HL-60 (cell line): ENCODE results near the gene SIPA1L3.

Experiments used
- CTCF ChIP-seq: IDR thresholded peaks from one replicate; pipeline ENCODE4 v1.5.1; 2011; ENCODE audit warnings: low read length, control low read depth, inconsistent platforms; ENCODE audit not compliant: insufficient read depth
- GABPA ChIP-seq: IDR thresholded peaks from 2 replicates; pipeline ENCODE4 v1.6.1; 2012; ENCODE audit warnings: low read depth
- POLR2AphosphoS5 ChIP-seq: IDR thresholded peaks from 2 replicates; pipeline ENCODE4 v1.6.1; 2012; ENCODE audit warnings: low read depth
- REST ChIP-seq: IDR thresholded peaks from 2 replicates; pipeline ENCODE4 v1.6.1; 2012; ENCODE audit warnings: low read depth; ENCODE audit not compliant: insufficient replicate concordance

- TF ChIP-seq REST (no peak), CTCF (no peak), POLR2AphosphoS5 (no peak), GABPA (no peak)
These were observed 284.7 kb downstream of the SIPA1L3 start for GRCh38 chr19:38191747-38192146.
